Kidney epithelial cell (primary cell): ENCODE measurements around the gene OR51L1. TPM values are rescaled to one million over a fixed set of nuclear protein-coding genes. Genes with fewer than 3 reads are reported as not detected.
"Not testable (repeated sequence)": the region's sequence is repeated elsewhere in the genome, so short reads cannot be mapped to it uniquely, and the experiment has no call there.

ENCODE experiments used
- DNase-seq: peaks from one replicate; pipeline ENCODE4 v3.0.0-alpha.2; 2010; ENCODE audit warnings: low read depth
- H3K27me3 ChIP-seq: 2 replicates; pipeline ENCODE4 v1.6.0; 2011; ENCODE audit warnings: low read length; ENCODE audit not compliant: control insufficient read depth, insufficient read depth
- H3K36me3 ChIP-seq: 2 replicates; pipeline ENCODE4 v1.5.1; 2011; ENCODE audit warnings: low read length; ENCODE audit not compliant: control insufficient read depth, insufficient read depth
- H3K4me3 ChIP-seq: 2 replicates; pipeline ENCODE4 v1.5.1; 2011; ENCODE audit warnings: low read depth, mild to moderate bottlenecking, control low read depth, low read length
- CTCF ChIP-seq: IDR thresholded peaks from 2 replicates; pipeline ENCODE4 v1.5.1; 2011; ENCODE audit warnings: mild to moderate bottlenecking, moderate library complexity, low read length, control low read depth, inconsistent platforms; ENCODE audit not compliant: insufficient read depth, poor library complexity, severe bottlenecking
- total RNA-seq: library from RNA; depleted of rRNA; stranded (reverse); fragments of >200 nt; gene quantifications from 2 replicates; pipeline ENCODE4 v1.2.3, GENCODE V29; 2015

OR51L1 gene, protein sequence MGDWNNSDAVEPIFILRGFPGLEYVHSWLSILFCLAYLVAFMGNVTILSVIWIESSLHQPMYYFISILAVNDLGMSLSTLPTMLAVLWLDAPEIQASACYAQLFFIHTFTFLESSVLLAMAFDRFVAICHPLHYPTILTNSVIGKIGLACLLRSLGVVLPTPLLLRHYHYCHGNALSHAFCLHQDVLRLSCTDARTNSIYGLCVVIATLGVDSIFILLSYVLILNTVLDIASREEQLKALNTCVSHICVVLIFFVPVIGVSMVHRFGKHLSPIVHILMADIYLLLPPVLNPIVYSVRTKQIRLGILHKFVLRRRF
- not detected in 2 replicates for total RNA-seq

- Histone ChIP-seq H3K27me3 (no peaks in the 10 kb centered on the region), H3K36me3 (no peaks in the 10 kb centered on the region), H3K4me3 (no peak within 1 kb of the TSS)
- TF ChIP-seq CTCF: no peak
- no peak for DNase-seq
Measured at GRCh38 chr11:4994551-4994950, at the start of gene OR51L1. TSS of gene OR51L1 (plus strand) at chr11:4994851. CDS start at chr11:4998983, 4,132 bp downstream.

GRCh38 chr11:4947505-4947904, 47.1 kb upstream of the OR51L1 start, which contains the start of gene OR51A4:
TSS of gene OR51A4 (minus strand) at chr11:4947605. CDS start at chr11:4947100, 505 bp downstream.
- no peak for TF ChIP-seq CTCF
- no peaks in the 10 kb centered on the region for H3K36me3 ChIP-seq
- DNase-seq: no peak
- no peaks in the 10 kb centered on the region for H3K27me3 ChIP-seq
- H3K4me3 ChIP-seq: no peak within 1 kb of the TSS

GRCh38 chr11:4955613-4956012, 39.0 kb upstream of the OR51L1 start, which contains the start of gene OR51A2:
TSS of gene OR51A2 (minus strand) at chr11:4955713. CDS start at chr11:4955713, 0 bp downstream.
- not testable (repeated sequence) for H3K4me3 ChIP-seq, H3K36me3 ChIP-seq, DNase-seq, H3K27me3 ChIP-seq

DNA sequence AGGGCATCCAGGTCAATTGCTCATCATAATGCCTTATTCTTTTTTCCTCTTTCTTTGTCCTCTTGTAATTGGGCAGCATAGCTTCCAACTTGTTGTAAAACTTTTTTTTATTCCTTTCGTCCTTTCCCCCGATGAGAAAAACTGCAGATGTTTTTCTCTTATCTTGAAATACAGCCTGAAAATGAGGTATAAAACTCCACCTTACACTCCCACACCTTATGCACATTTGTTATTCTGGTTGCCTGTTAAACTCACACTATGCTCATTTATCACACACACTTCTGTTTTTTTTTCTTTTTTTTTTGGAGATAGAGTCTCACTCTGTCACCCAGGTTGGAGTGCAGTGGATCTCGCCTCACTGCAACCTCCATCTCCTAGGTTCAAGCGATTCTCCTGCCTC, 37.3 kb upstream of the OR51L1 start:
- no peak for TF ChIP-seq CTCF
- Histone ChIP-seq H3K4me3 (no peak overlapping the region), H3K36me3 (no peaks in the 10 kb centered on the region), H3K27me3 (no peaks in the 10 kb centered on the region)
- DNase-seq: no peak

DNA sequence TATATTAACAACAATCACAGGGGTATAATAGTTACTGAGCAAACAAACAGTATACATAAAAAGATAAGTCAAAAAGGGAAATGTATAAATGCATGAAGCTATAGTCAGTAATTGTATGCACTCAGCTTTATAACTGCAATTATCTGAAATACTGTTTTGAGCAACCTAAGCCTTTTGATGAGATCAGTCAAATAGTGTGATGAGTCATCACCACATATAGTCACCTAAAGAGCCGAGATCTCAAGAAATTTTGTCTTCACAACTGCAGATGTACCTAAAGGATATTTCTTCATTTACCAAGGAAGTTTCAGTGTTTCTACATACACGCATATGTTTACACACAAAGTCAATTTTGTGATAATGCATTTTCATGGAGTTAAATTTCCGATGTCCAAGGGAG, 33.8 kb upstream of the OR51L1 start:
- H3K27me3 ChIP-seq: no peaks in the 10 kb centered on the region
- no peak for DNase-seq
- TF ChIP-seq CTCF: no peak
- no peaks in the 10 kb centered on the region for H3K36me3 ChIP-seq
- no peak overlapping the region for H3K4me3 ChIP-seq

DNA sequence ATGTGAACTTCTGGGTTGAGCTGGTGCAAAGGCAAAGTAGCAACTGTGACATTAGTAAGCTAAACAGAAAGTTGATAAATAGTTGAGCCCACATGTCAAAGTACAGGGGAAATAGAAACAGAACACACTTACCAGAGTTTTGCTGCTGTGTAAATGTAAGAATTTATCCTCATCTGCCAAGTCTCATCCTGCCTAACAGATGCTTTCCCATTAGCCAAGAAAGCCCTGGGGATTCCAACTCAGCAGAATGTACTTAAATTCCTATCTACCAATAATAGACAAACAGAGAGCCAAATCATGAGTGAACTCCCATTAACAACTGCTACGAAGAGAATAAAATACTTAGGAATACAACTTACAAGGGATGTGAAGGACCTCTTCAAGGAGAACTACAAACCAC, 31.8 kb upstream of the OR51L1 start:
- no peaks in the 10 kb centered on the region for H3K36me3 ChIP-seq
- no peak overlapping the region for H3K4me3 ChIP-seq
- DNase-seq: no peak
- H3K27me3 ChIP-seq: no peaks in the 10 kb centered on the region
- TF ChIP-seq CTCF: no peak
